ENCODE measurements around the gene SRSF3.
A peak's percentile ranks its signal among the peaks of the same experiment; 100 is the strongest.
"Not testable (repeated sequence)": the region's sequence is repeated elsewhere in the genome, so short reads cannot be mapped to it uniquely, and the experiment has no call there.

The SRSF3 gene

DNA sequence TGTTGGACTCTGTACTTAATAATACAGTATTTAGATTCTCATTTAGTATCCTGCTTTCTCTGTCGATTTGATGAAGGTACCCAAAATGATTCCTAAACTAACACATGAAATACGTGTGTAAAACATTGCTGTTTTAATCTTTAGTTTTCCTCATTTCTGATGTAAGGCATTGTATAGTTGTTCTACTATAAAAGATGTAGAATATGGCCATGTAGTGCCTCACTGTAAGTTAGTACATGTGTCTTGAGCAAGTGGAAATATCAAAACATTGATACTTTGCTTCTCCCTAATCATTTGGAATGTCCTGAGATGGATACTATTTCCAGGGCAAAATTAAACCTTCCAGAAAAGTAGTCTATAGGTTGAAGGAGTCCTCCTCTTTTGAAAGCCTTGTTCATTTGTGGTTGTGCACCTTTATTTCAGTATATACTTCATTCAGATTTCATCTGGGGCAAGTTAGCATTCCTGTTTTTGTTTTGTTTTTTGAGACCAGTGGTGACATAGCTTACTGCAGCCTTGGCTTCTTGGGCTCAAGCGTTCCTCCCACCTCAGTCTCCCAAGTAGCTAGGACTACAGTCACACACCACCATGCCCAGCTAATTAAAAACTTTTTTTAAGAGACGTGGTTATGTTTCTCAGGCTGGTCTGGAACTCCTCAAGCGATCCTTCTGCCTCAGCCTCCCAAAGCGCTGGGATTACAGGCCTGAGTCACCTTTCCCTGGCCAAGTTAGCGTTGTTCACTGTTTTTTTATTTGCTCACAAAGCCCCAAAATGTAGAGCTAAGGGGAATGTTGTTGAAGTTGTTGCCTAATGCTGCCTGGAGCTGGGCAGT, 11.6 kb downstream of the SRSF3 start:
- no peak for DNase-seq

DNA sequence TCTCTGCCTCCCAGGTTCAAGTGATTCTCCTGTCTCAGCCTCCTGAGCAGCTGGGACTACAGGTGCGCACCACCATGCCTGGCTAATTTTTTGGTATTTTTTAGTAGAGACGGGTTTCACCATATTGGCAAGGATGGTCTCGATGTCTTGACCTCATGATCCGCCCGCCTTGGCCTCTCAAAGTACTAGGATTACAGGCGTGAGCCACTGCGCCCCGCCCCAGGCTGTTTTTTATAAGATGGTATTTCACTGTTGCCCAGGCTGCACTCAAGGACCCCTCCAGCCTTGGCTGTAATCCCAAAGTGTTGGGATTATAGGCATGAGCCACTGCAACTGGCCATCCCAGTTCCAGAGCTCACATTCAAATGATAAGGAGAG, 13.1 kb downstream of the SRSF3 start:
- DNase-seq, result not testable (repeated sequence)

GRCh38 chr6:36607683-36608386, 13.7 kb downstream of the SRSF3 start:
- DNase-seq, result no peak

- DNase-seq, result no peak
These were observed 14.8 kb downstream of the SRSF3 start for GRCh38 chr6:36608788-36609563.

DNA sequence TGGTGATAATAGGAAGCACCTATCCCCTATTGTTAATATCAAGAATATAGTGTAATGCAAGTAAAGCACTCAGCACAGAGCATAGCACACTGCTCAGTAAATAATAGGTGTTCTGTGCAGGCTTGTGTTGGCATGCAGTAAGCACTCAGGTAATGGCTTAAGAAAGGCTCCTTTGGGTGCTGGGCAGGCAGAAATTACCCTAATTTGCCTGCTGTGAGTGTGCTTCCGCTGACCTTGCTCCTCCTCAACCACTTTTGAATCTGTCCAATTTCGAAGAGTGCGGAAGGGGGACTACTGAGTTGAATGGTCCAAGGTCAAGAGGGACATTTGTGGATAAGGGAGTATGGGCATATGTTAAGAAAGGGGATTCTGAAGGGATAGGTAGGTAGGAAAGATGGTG, 15.4 kb downstream of the SRSF3 start:
- DNase-seq, result no peak

DNA sequence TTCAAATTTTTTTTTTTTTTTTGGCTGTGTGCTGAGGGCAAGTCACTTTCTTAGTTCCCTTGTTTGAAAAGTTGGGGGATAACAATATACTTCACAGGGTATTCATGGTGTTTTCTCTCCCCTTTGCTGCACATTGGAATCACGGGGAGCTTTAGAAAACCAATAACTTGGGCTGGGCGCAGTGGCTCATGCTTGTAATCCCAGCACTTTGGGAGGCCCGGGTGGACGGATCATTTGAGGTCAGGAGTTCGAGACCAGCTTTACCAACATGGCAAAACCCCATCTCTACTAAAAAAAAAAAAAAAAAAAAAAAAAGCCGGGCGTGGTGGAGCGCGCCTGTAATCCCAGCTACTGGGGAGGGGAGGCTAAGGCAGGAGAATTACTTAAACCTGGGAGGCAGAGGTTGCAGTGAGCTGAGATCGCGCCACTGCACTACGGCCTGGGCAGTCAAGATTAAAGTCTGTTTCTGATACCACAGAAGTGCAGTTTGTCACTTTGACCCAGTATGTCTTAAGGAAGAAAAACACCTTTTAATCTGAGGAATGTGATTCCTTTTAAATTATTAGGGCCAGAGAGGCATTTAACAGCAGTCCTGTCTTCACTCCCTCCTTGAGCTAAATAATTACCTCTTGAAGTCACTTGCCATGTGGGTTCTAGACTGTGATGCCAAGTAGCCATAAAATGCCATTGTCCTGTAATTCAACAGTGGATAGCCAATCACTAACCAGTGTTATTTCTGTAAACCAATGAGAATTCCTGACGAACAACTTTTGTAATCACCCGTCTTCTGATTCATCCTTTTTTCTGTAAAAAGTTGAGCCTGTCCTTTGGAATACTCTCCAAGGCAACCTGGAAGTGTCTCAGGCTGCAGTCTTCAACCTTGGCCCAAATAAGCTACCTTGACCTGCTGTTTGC, 16.1 kb downstream of the SRSF3 start:
- DNase-seq, result no peak

DNA sequence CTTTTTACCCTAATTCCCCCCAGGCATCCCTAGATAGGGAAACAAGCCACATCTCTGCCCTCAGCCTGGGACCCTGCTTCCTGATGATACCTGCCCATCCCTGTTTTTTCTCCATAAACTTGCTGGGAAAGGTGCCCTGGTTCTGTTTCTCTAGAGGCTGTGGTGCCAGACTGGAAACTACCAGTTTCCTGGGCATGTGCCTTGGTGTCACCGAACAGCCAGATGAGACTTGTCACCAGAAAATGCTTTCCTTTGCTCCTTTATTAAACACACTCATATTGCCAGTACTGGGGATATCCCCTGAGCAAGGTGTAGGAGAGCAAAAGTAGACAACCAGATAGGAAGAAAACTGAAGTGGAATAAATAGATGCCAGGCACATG, 16.8 kb downstream of the SRSF3 start:
- no peak for DNase-seq

GRCh38 chr6:36611679-36612078, 17.5 kb downstream of the SRSF3 start:
- DNase-seq, result not testable (repeated sequence)

DNA sequence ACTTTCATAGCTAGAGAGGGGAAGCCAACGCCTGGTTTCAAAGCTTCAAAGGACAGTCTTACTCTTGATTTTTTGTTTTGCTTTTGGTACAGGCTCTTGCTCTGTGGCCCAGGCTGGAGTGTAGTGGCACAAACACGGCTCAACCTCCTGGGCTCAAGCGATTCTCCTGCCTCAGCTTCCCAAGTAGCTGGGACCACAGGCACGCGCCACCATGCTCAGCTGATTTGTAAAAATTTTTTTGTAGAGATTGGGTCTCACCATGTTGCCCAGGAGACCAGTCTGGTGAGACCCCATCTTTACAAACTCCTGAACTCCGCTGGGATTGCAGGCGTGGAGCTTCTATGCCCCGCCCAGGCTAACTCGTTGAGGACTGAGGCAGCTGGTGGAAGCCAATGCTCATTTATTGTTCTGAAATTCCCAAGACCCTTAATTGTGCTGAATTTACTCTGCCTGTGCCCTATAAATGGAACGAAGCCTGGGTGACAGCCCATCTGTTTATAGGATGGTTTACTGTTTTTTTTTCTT, 18.0 kb downstream of the SRSF3 start:
- DNase-seq, result no peak

DNA sequence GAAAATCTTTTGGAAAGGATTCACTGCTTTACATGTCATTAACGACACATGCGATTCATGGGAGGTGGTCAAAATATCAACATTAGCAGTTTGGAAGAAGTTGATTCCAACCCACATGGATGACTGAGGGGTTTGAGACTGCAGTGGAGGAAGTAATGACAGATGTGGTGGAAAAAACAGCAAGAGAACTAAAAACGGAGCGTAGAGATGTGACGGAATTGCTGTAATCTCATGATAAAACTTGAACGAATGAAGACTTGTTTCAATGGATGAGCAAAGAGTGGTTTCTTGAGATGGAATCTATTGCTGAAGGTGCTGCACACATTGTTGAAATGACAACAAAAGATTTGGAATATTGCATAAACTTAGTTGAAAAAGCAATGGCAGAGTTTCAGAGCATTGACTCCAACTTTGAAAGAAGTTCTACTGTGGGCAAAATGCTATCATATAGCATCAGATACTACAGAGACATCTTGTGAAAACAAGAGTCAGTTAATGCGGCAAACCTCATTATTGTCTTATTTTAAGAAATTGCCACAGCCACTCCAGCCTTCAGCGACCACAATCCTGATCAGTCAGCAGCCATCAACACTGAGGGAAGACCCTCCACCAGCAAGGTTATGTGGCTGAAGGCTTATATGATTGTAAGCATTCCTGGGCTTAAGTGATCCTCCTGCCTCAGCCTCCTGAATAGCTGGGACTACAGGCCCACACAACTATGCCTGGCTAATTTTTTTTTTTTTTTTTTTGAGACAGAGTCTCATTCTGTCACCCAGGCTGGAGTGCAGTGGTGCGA, 19.2 kb downstream of the SRSF3 start:
- DNase-seq, result no peak

- DNase-seq, result no peak
These were observed 21.0 kb downstream of the SRSF3 start for GRCh38 chr6:36615018-36615761.

DNA sequence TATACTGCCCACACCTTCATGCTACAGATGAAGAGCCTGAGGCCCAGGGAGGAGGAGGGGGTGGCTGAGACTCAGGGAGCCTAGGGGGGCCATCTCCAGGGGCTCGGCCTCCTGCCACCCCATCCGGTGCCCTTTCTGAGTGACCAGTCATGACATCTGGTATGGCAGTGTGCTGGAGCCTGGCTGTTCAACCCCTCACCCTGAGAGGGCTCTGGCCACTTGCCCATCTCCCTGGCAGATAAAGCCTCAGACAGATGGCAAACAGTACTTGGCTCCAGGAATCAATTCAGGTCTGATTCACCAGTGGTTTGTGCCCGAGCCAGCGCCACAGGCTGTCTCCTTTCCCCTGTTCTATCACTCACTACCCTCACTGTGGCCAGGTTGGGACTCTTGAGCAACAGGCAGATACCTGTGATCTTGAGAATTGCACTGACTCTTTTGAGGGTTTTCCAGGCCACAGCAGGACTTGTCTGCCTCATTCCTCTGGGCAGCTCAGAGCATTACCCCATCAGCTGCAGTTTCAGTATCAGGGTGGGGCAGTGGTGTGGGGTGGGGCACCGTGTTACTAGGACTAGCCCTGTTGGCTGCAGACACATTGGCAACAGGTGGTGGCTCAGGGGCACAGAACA, 22.8 kb downstream of the SRSF3 start:
- no peak for DNase-seq

- no peak for DNase-seq
These were observed 24.5 kb downstream of the SRSF3 start for GRCh38 chr6:36618366-36619355.

DNA sequence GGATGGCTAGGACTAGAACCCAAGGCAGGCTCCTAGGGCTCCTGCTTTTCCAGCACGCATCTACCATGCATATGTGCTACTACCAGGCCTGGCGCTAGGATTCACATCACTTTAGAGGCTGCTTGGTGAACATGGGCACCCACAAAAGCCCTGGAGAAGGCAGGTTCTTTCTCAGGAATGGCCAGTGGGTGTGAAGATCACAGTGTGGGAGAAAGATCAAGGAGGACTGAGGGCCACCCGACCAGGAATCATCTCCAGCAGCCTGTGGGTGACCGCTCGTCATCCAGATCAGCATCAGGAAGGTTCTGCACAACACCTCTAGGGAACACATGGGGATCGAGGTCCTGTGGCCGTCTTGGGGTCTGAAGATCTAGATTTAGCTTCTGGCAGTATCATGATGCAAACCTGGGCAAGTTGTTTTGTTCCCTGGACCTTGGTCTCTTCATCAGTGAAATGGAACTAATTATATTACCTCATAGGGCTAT, 27.3 kb downstream of the SRSF3 start:
- DNase-seq, result no peak

DNA sequence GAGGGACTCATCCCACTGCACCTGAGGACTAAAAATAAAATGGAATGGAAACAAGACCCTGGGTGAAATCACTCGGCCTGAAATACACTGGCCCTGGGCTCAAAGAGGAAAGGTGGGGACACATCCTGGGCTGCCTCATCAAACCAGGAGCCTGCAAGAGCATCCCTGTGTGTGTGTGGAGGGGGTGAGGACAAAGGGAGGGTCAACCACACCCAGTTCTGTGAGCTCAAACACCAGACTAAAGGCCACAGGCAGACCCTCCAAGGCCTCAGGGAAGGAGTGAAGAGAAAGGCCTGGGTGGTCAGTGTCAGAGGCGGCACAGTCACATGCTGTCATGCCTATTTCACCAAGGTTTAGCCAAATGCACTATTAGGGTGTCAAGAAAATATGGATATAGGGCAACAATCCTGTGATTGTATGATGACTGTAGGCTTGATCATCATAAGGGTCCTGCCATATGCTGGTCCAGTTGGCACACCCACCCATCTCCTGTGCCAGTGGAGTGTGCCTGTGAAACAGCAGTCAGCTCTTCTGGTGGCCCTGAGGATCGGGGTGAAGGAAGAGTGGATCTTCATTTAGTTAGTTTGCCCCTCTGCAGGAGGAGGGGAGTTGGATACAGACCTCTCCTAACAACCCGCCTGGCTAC, 28.9 kb downstream of the SRSF3 start:
- no peak for DNase-seq

DNA sequence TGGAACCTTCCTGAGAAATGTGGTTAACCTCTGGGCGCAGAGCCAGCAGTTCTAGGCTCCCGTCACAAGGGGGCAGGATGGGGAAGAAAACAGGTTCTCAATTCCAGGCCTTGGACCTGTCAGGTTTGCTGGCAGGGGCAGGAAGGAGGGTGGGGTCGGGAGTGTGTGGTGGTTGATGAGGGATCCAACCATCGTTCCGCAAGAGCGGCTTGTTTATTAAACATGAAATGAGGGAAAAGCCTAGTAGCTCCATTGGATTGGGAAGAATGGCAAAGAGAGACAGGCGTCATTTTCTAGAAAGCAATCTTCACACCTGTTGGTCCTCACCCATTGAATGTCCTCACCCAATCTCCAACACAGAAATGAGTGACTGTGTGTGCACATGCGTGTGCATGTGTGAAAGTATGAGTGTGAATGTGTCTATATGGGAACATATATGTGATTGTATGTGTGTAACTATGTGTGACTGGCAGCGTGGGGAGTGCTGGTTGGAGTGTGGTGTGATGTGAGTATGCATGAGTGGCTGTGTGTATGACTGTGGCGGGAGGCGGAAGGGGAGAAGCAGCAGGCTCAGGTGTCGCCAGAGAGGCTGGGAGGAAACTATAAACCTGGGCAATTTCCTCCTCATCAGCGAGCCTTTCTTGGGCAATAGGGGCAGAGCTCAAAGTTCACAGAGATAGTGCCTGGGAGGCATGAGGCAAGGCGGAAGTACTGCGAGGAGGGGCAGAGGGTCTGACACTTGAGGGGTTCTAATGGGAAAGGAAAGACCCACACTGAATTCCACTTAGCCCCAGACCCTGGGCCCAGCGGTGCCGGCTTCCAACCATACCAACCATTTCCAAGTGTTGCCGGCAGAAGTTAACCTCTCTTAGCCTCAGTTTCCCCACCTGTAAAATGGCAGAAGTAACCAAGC, 29.6 kb downstream of the SRSF3 start:
- DNase-seq, result peak; percentile 35 to 68 (median 54)

Data from activated CD4-positive, CD25-positive, alpha-beta regulatory T cell (primary cell).